ENCODE data around the gene UTS2B. TPM values are rescaled to one million over a fixed set of nuclear protein-coding genes. Genes with fewer than 3 reads are reported as not detected.

Gene UTS2B
- total RNA-seq, 1 donor from 2014 or later: 16.8 TPM

- DNase-seq (ENCODE audit: low spot score in 2 of 2): no peak
- TF ChIP-seq CTCF (IDR thresholded peaks at IDR 0.05): no peak
- Histone ChIP-seq H3K27me3 (no peaks in the 10 kb centered on the region), H3K4me1 (peaks cover 2 to 3% of the 10 kb centered on the region in 2 donors), H3K9me3 (no peaks in the 10 kb centered on the region), H3K36me3 (no peaks in the 10 kb centered on the region), H3K27ac (no peak overlapping the region), H3K4me3 (no peak overlapping the region)
- intact Hi-C loops (cut with DNase I): loop anchor here (5.0 kb wide), 1 partner anchor 52 kb away; no protein-coding TSS in a partner anchor
Observed at GRCh38 chr3:191324936-191325335, 5.4 kb downstream of the UTS2B start.

DNA sequence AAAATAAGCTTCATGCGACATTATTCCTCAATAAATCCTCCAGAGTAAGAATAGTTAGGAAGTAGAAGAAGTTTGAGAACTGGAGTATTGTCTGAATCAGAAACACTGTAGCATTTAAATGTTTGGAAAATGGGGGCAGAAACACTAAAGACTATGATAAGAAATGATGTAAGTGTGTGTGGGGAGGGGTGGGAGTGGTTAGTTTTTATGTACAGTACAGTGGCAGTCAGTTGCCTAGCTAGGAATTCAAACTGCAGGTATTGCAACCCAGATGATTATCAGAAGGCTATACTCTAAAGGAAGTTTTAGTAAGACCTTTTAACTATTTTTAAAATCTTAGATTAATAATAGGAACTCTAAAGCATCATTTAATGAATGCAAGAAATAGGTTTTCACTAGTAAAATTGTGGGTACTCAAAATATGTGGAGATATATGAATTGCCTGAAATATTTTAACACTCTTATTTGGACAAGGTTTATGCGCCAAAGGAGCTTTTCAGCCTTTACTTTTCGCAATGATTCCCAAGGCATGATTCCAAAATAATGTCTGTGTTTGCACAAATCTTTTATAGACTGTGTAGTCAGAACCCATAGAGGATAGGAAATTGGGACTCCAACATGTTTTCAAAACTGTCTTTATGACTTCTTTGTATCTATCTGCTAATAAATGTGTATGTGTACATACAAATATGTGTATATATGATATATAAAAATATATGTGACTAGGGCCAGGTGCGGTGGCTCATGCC is 9.1 kb downstream of the UTS2B start:
- Histone ChIP-seq H3K9me3 (no peaks in the 10 kb centered on the region), H3K27ac (no peak overlapping the region), H3K4me1 (no peaks in the 10 kb centered on the region), H3K4me3 (no peak overlapping the region), H3K27me3 (no peaks in the 10 kb centered on the region), H3K36me3 (no peaks in the 10 kb centered on the region)
- DNase-seq (ENCODE audit: low spot score in 2 of 2): no peak
- no peak for TF ChIP-seq CTCF (IDR thresholded peaks at IDR 0.05)
- intact Hi-C loops (cut with DNase I): no loop called here

DNA sequence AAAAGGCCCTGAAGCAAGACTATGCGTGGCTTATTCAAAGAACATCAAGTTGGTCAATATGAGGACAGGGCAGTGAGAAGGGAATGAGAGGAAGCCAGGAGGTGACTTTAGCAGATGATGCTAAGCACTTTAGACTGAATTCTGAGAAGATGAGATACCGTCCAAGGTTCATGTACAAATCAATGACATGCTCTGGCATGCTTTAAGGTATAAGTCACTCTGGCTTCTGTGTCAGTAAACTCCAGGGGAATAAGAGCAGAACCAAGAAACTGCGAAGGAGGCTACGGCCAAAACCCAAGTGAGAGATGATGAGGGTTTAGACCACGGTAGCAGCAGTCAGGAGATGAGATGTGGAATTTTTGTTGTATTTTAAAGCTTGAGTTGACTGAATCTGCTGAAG is 10.0 kb downstream of the UTS2B start:
- Histone ChIP-seq H3K4me1 (no peaks in the 10 kb centered on the region), H3K27ac (no peak overlapping the region), H3K4me3 (no peak overlapping the region), H3K9me3 (no peaks in the 10 kb centered on the region), H3K36me3 (no peaks in the 10 kb centered on the region), H3K27me3 (no peaks in the 10 kb centered on the region)
- TF ChIP-seq CTCF (IDR thresholded peaks at IDR 0.05): no peak
- no peak for DNase-seq (ENCODE audit: low spot score in 2 of 2)
- intact Hi-C loops (cut with DNase I): no loop called here

DNA sequence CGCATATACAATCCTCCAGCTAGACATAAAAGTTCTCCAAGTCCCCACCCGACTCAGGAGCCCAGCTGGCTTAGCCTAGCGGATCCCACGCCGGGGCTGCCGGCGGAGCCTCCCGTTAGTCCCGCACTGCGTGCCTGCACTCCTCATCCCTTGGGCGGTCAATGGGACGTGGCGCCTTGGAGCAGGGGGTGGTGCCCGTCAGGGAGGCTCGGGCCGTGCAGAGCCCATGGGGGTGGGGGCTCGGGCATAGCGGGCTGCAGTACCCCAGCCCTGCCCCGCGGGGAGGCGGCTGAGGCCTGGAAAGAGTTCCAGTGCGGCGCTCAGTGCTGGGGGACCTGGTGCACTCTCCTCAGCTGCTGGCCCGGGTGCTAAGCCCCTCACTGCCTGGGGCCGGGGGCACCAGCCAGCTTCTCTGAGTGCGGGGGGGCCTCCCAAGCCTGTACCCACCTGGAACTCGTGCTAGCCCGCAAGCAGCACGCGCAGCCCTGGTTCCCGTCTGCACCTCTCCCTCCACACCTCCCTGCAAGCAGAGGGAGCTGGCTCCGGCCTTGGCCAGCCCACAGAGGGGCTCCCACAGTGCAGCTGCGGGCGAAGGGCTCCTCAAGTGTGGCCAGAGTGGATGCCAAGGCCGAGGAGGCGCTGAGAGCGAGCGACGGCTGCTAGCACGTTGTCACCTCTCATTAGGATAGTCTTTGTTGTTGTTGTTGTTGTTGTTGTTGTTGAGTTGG is 13.3 kb downstream of the UTS2B start:
- Histone ChIP-seq H3K4me1 (no peaks in the 10 kb centered on the region), H3K36me3 (no peaks in the 10 kb centered on the region), H3K27ac (no peak overlapping the region), H3K27me3 (no peaks in the 10 kb centered on the region), H3K9me3 (no peaks in the 10 kb centered on the region), H3K4me3 (no peak overlapping the region)
- intact Hi-C loops (cut with DNase I): no loop called here
- TF ChIP-seq CTCF (IDR thresholded peaks at IDR 0.05): no peak
- DNase-seq (ENCODE audit: low spot score in 2 of 2): no peak

GRCh38 chr3:191314109-191314728 is 16.1 kb downstream of the UTS2B start:
- DNase-seq (ENCODE audit: low spot score in 2 of 2): no peak
- Histone ChIP-seq H3K36me3 (no peaks in the 10 kb centered on the region), H3K4me3 (no peak overlapping the region), H3K27me3 (no peaks in the 10 kb centered on the region), H3K27ac (no peak overlapping the region), H3K9me3 (no peaks in the 10 kb centered on the region), H3K4me1 (no peaks in the 10 kb centered on the region)
- intact Hi-C loops (cut with DNase I): no loop called here
- no peak for TF ChIP-seq CTCF (IDR thresholded peaks at IDR 0.05)

Data from ascending aorta (tissue), 2 donors.